ENCODE measurements around the gene MAP1LC3B.
A peak's percentile ranks its signal among the peaks of the same experiment; 100 is the strongest.

MAP1LC3B gene

DNA sequence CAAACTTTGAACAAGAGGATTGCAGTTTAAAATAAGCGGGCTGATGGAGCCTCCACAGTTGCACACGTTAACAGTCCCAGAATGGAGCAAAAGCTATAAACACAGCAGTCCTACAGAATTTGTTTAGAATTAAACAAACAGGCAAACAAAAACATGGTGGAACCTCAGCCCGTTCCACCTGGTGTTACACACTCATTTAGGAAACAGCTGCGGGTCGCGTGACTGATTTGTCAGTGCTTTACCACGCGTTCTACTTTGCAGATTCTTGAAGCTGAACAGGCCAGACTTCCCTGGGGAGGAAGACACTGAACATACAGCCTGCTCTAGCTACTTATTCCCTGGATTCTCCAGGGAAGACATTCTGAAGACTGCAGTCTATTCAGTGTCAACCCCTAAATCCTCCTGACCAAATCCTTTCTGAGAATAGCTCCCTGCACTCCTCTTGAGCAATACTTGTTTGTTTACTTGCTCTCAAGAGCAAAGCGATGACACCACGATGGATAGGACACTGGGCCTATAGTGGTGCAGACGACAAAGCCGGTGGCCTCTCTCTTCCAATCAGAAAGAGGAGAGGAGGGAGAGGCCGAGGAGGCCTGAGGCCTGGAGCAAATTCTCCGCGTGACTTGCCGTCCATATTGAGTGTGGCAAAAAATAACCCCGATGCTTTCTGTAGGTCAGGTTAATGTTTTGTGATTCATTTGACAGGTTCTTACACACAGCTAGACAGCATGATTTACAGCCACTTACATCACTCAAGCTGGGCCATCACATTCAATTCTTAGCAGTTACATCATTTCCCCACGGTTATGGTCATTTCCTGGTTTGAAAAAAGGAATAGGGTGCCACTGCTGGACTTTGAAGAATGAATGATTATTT lies 4.0 kb upstream of the MAP1LC3B start (continued):
- TF ChIP-seq, protein P1, sequence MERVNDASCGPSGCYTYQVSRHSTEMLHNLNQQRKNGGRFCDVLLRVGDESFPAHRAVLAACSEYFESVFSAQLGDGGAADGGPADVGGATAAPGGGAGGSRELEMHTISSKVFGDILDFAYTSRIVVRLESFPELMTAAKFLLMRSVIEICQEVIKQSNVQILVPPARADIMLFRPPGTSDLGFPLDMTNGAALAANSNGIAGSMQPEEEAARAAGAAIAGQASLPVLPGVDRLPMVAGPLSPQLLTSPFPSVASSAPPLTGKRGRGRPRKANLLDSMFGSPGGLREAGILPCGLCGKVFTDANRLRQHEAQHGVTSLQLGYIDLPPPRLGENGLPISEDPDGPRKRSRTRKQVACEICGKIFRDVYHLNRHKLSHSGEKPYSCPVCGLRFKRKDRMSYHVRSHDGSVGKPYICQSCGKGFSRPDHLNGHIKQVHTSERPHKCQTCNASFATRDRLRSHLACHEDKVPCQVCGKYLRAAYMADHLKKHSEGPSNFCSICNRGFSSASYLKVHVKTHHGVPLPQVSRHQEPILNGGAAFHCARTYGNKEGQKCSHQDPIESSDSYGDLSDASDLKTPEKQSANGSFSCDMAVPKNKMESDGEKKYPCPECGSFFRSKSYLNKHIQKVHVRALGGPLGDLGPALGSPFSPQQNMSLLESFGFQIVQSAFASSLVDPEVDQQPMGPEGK (tag by site-specific recombination; IDR thresholded peaks at IDR 0.05): peak; percentile 70
- TF ChIP-seq SP3 (tag by site-specific recombination; IDR thresholded peaks at IDR 0.05) (peak; percentile 85), ZFHX2 (tag by site-specific recombination; conservative IDR thresholded peaks at IDR 0.05) (no peak), ZNF555 (tag by site-specific recombination; conservative IDR thresholded peaks at IDR 0.05) (no peak), ZFP69B (tag by site-specific recombination; IDR thresholded peaks at IDR 0.05) (no peak; the same call in 1 of the 2 replicates), ZNF174 (tag by site-specific recombination; IDR thresholded peaks at IDR 0.05) (no peak), ZNF394 (tag by site-specific recombination; IDR thresholded peaks at IDR 0.05; ENCODE audit: borderline replicate concordance) (no peak; the same call in 1 of the 2 replicates), ZNF777 (tag by site-specific recombination; IDR thresholded peaks at IDR 0.05; ENCODE audit: borderline replicate concordance) (no peak), HOXA7 (CRISPR knock-in tag; IDR thresholded peaks at IDR 0.05; ENCODE audit: borderline replicate concordance) (no peak), KLF16 (tag by site-specific recombination; IDR thresholded peaks at IDR 0.05) (no peak; the same call in 1 of the 2 replicates), ZNF654 (tag by site-specific recombination; IDR thresholded peaks at IDR 0.05; ENCODE audit: low read depth) (no peak), ZNF223 (tag by site-specific recombination; IDR thresholded peaks at IDR 0.05) (no peak), ZNF202 (tag by site-specific recombination; IDR thresholded peaks at IDR 0.05; ENCODE audit: borderline replicate concordance) (no peak), SP7 (tag by site-specific recombination; IDR thresholded peaks at IDR 0.05) (peak; percentile 93), ZIC2 (tag by site-specific recombination; IDR thresholded peaks at IDR 0.05) (peak; percentile 77), ZNF747 (tag by site-specific recombination; IDR thresholded peaks at IDR 0.05) (no peak), ZNF23 (tag by site-specific recombination; IDR thresholded peaks at IDR 0.05; ENCODE audit: borderline replicate concordance) (no peak), ZNF660 (tag by site-specific recombination; IDR thresholded peaks at IDR 0.05) (peak; percentile 98), MYNN (tag by site-specific recombination; IDR thresholded peaks at IDR 0.05; ENCODE audit: borderline replicate concordance) (no peak), ZNF146 (tag by site-specific recombination; IDR thresholded peaks at IDR 0.05) (no peak), ZNF549 (tag by site-specific recombination; IDR thresholded peaks at IDR 0.05) (no peak), ZNF623 (tag by site-specific recombination; IDR thresholded peaks at IDR 0.05) (no peak), SETDB1 (IDR thresholded peaks at IDR 0.05; ENCODE audit: insufficient read length, low read length) (no peak), ZNF521 (tag by site-specific recombination; IDR thresholded peaks at IDR 0.05) (no peak), YY1 (tag by site-specific recombination; IDR thresholded peaks at IDR 0.05) (peak; percentile 81), KLF9 (tag by site-specific recombination; IDR thresholded peaks at IDR 0.05; ENCODE audit: low read depth) (peak; percentile 28; the same call in 1 of the 2 replicates), ZBTB8A (tag by site-specific recombination; IDR thresholded peaks at IDR 0.05) (no peak), ZNF701 (tag by site-specific recombination; IDR thresholded peaks at IDR 0.05) (no peak), ZNF324 (tag by site-specific recombination; IDR thresholded peaks at IDR 0.05) (peak; percentile 49; the same call in 1 of the 2 replicates), ZNF24 (tag by site-specific recombination; IDR thresholded peaks at IDR 0.05) (peak; percentile 89), YY2 (tag by site-specific recombination; IDR thresholded peaks at IDR 0.05) (peak; percentile 72), ZNF266 (tag by site-specific recombination; IDR thresholded peaks at IDR 0.05; ENCODE audit: low read depth) (no peak)
- TF ChIP-seq, protein P2, sequence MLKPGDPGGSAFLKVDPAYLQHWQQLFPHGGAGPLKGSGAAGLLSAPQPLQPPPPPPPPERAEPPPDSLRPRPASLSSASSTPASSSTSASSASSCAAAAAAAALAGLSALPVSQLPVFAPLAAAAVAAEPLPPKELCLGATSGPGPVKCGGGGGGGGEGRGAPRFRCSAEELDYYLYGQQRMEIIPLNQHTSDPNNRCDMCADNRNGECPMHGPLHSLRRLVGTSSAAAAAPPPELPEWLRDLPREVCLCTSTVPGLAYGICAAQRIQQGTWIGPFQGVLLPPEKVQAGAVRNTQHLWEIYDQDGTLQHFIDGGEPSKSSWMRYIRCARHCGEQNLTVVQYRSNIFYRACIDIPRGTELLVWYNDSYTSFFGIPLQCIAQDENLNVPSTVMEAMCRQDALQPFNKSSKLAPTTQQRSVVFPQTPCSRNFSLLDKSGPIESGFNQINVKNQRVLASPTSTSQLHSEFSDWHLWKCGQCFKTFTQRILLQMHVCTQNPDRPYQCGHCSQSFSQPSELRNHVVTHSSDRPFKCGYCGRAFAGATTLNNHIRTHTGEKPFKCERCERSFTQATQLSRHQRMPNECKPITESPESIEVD (tag by site-specific recombination; IDR thresholded peaks at IDR 0.05): peak; percentile 77
- TF ChIP-seq, protein P3, sequence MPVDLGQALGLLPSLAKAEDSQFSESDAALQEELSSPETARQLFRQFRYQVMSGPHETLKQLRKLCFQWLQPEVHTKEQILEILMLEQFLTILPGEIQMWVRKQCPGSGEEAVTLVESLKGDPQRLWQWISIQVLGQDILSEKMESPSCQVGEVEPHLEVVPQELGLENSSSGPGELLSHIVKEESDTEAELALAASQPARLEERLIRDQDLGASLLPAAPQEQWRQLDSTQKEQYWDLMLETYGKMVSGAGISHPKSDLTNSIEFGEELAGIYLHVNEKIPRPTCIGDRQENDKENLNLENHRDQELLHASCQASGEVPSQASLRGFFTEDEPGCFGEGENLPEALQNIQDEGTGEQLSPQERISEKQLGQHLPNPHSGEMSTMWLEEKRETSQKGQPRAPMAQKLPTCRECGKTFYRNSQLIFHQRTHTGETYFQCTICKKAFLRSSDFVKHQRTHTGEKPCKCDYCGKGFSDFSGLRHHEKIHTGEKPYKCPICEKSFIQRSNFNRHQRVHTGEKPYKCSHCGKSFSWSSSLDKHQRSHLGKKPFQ (tag by site-specific recombination; IDR thresholded peaks at IDR 0.05): no peak
- TF ChIP-seq, protein P4, sequence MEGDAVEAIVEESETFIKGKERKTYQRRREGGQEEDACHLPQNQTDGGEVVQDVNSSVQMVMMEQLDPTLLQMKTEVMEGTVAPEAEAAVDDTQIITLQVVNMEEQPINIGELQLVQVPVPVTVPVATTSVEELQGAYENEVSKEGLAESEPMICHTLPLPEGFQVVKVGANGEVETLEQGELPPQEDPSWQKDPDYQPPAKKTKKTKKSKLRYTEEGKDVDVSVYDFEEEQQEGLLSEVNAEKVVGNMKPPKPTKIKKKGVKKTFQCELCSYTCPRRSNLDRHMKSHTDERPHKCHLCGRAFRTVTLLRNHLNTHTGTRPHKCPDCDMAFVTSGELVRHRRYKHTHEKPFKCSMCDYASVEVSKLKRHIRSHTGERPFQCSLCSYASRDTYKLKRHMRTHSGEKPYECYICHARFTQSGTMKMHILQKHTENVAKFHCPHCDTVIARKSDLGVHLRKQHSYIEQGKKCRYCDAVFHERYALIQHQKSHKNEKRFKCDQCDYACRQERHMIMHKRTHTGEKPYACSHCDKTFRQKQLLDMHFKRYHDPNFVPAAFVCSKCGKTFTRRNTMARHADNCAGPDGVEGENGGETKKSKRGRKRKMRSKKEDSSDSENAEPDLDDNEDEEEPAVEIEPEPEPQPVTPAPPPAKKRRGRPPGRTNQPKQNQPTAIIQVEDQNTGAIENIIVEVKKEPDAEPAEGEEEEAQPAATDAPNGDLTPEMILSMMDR (tag by site-specific recombination; IDR thresholded peaks at IDR 0.05): no peak
